Esophagus muscularis mucosa (tissue), 4 donors: ENCODE data around the gene PGBD5. TPM values are rescaled to one million over a fixed set of nuclear protein-coding genes. Genes with fewer than 3 reads are reported as not detected.

Experiments
- DNase-seq: peaks from one replicate; pipeline ENCODE4 v3.0.0-alpha.2; 2017; ENCODE audit errors: extremely low spot score
- H3K27ac ChIP-seq, 4 donors: fragments of 200-600 bp; sonication (generic); replicated peaks in 1 of 4; 1 replicate in 3 of 4; 2 replicates in 1 of 4; pipeline ENCODE4 v1.5.1; 2016 to 2019; ENCODE audit warnings: mild to moderate bottlenecking in 1 of 4
- H3K27me3 ChIP-seq, 4 donors: fragments of 200-600 bp; sonication (generic); one replicate each; pipeline versions ENCODE4 v1.5.1 to v1.6.0; 2016 to 2019
- H3K36me3 ChIP-seq, 4 donors: fragments of 200-600 bp; sonication (generic); one replicate each; pipeline ENCODE4 v1.5.1; 2016 to 2019
- H3K4me1 ChIP-seq, 4 donors: fragments of 200-600 bp; sonication (generic); one replicate each; pipeline ENCODE4 v1.5.1; 2016 to 2019
- H3K4me3 ChIP-seq, 4 donors: fragments of 200-600 bp; sonication (generic); 1 replicate in 2 of 4; 2 replicates in 2 of 4; pipeline ENCODE4 v1.5.1; 2016 to 2019; ENCODE audit warnings: mild to moderate bottlenecking in 4 of 4, moderate library complexity in 1 of 4
- H3K9me3 ChIP-seq, 4 donors: fragments of 200-600 bp; sonication (generic); 1 replicate in 3 of 4; 2 replicates in 1 of 4; pipeline ENCODE4 v1.5.1; 2016 to 2019
- EP300 ChIP-seq: sonication (generic); formaldehyde crosslinking; IDR thresholded peaks from one replicate; pipeline ENCODE4 v1.6.1; 2017; ENCODE audit warnings: antibody characterized with exemption
- POLR2A ChIP-seq: fragments of 450-650 bp; IDR thresholded peaks from one replicate; pipeline ENCODE4 v1.6.1; 2017; ENCODE audit warnings: antibody characterized with exemption, moderate library complexity, mild to moderate bottlenecking, low read depth
- POLR2AphosphoS5 ChIP-seq, 2 donors: sonication (generic); formaldehyde crosslinking; IDR thresholded peaks; one replicate each; pipeline ENCODE4 v1.6.1; 2017; ENCODE audit warnings: antibody characterized with exemption in 2 of 2
- WGBS: methylation state at CpG from one replicate; pipeline ENCODE4 v1.1.5; 2018; 5-methylcytosine and 5-hydroxymethylcytosine counted together
- intact Hi-C: fragments of 100-400 bp; cut with DNase I; formaldehyde crosslinking; loops from one replicate; pipeline ENCODE4 v1.15.1; 2023
- total RNA-seq, 4 donors: library from RNA; depleted of rRNA; stranded (reverse); fragments of >200 nt; gene quantifications; one replicate each; pipeline versions ENCODE4 v1.1.0 to v1.2.1, GENCODE V29; 2016
- TF ChIP-seq, protein P1 (sequence below), 3 experiments: fragments of 200-600 bp in 2 of 3; fragments of 450-650 bp in 1 of 3; sonication (generic) in 2 of 3; IDR thresholded peaks; one replicate each; pipeline ENCODE4 v1.5.1; 2017 to 2019; ENCODE audit warnings: antibody characterized with exemption in 3 of 3, mild to moderate bottlenecking in 2 of 3, moderate library complexity in 1 of 3

The PGBD5 gene
- total RNA-seq, 4 donors from 2014 or later = 0.19 to 1.2 (median 0.62) TPM

GRCh38 chr1:230267338-230268065 lies 158.6 kb downstream of the PGBD5 start:
- TF ChIP-seq, protein P1, sequence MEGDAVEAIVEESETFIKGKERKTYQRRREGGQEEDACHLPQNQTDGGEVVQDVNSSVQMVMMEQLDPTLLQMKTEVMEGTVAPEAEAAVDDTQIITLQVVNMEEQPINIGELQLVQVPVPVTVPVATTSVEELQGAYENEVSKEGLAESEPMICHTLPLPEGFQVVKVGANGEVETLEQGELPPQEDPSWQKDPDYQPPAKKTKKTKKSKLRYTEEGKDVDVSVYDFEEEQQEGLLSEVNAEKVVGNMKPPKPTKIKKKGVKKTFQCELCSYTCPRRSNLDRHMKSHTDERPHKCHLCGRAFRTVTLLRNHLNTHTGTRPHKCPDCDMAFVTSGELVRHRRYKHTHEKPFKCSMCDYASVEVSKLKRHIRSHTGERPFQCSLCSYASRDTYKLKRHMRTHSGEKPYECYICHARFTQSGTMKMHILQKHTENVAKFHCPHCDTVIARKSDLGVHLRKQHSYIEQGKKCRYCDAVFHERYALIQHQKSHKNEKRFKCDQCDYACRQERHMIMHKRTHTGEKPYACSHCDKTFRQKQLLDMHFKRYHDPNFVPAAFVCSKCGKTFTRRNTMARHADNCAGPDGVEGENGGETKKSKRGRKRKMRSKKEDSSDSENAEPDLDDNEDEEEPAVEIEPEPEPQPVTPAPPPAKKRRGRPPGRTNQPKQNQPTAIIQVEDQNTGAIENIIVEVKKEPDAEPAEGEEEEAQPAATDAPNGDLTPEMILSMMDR (IDR thresholded peaks at IDR 0.05) = no peak
- no peak for TF ChIP-seq POLR2A
- TF ChIP-seq POLR2AphosphoS5 (IDR thresholded peaks at IDR 0.05) = no peak
- TF ChIP-seq EP300 = no peak
- Histone ChIP-seq H3K4me1 (peaks cover 19 to 40% (median 35%) of the 10 kb centered on the region in 4 donors), H3K27ac (no peak overlapping the region), H3K36me3 (peaks cover 35 to 82% (median 66%) of the 10 kb centered on the region in 4 donors), H3K27me3 (no peaks in the 10 kb centered on the region), H3K9me3 (no peaks in the 10 kb centered on the region), H3K4me3 (no peak overlapping the region)
- DNase-seq = no peak
- 86% methylated on average over 16 of the region's 17 CpGs for WGBS
- intact Hi-C loops = no loop called here

GRCh38 chr1:230266456-230266855 lies 159.7 kb downstream of the PGBD5 start:
- WGBS = 57% methylated on average over 1 of the region's 2 CpGs
- Histone ChIP-seq H3K27me3 (no peaks in the 10 kb centered on the region), H3K4me1 (peaks cover 19 to 37% (median 34%) of the 10 kb centered on the region in 4 donors), H3K27ac (no peak overlapping the region), H3K9me3 (no peaks in the 10 kb centered on the region), H3K36me3 (peaks cover 44 to 82% (median 72%) of the 10 kb centered on the region in 4 donors), H3K4me3 (no peak overlapping the region)
- DNase-seq = no peak
- intact Hi-C loops = no loop called here
- no peak for TF ChIP-seq EP300
- TF ChIP-seq POLR2AphosphoS5 (IDR thresholded peaks at IDR 0.05) = no peak
- TF ChIP-seq, protein P1 (IDR thresholded peaks at IDR 0.05) = no peak
- no peak for TF ChIP-seq POLR2A

- Histone ChIP-seq H3K9me3 (no peaks in the 10 kb centered on the region), H3K4me3 (no peak overlapping the region), H3K27me3 (no peaks in the 10 kb centered on the region), H3K27ac (no peak overlapping the region), H3K36me3 (peaks cover 44 to 79% (median 70%) of the 10 kb centered on the region in 4 donors), H3K4me1 (peaks cover 16 to 28% (median 24%) of the 10 kb centered on the region in 4 donors)
- 94% methylated on average over 17 of the region's 17 CpGs for WGBS
- DNase-seq = no peak
- no peak for TF ChIP-seq EP300
- TF ChIP-seq, protein P1 (IDR thresholded peaks at IDR 0.05) = no peak
- no peak for TF ChIP-seq POLR2A
- no peak for TF ChIP-seq POLR2AphosphoS5 (IDR thresholded peaks at IDR 0.05)
- intact Hi-C loops = no loop called here
These were observed 160.7 kb downstream of the PGBD5 start for GRCh38 chr1:230265200-230266115.

Other genes starting within 250 kb of the PGBD5 start
- gene COG2, start 216.1 kb upstream of the PGBD5 start, total RNA-seq = 10 to 100 TPM; 20.9 to 23.9 (median 22.5) TPM